ENCODE measurements around the gene GLT1D1. TPM values are rescaled to one million over a fixed set of nuclear protein-coding genes. Genes with fewer than 3 reads are reported as not detected.

GLT1D1 gene
- total and polyA plus RNA-seq, 8 donors = 0.13 to 1.3 (median 0.89) TPM; not detected in 4

DNA sequence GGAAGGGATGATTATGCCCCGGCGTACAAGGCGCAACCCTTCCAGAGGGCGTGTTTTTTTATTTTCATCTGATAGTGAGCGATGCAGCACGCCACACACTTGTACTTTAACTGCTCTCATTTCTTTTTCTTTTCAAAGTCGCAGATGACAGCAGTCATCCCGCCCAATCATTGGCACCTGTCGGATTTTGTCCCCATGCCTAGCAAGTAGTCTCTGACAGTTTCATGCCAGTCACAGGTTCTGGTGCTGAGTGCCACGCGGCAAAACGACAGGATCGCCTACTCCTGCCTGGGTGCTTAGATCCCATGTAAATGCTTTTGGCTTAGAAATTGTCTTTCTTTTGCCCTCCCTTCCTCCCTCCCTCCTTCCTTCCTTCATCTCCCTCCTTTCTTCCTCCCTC lies 117.7 kb downstream of the GLT1D1 start:
- 71 to 86% (median 77%) methylated on average over 13 of the region's 13 CpGs for WGBS, 5 donors
- Histone ChIP-seq H3K27me3 (peaks cover 0 to 81% (median 53%) of the 10 kb centered on the region in 3 donors), H3K9me3 (no peaks in the 10 kb centered on the region), H3K4me1 (peaks cover 0 to 9% (median 4%) of the 10 kb centered on the region in 4 donors), H3K27ac (no peak overlapping the region), H3K36me3 (no peaks in the 10 kb centered on the region), H3K4me3 (no peak overlapping the region)
- intact Hi-C loops (cut with DNase I; ENCODE audit: low total_unique reads) = loop anchor here (5.0 kb wide), 1 partner anchor 941 kb away; no protein-coding TSS in a partner anchor
- no peak for DNase-seq
- TF ChIP-seq EP300 (IDR thresholded peaks at IDR 0.05) = no peak
- TF ChIP-seq, protein P1, sequence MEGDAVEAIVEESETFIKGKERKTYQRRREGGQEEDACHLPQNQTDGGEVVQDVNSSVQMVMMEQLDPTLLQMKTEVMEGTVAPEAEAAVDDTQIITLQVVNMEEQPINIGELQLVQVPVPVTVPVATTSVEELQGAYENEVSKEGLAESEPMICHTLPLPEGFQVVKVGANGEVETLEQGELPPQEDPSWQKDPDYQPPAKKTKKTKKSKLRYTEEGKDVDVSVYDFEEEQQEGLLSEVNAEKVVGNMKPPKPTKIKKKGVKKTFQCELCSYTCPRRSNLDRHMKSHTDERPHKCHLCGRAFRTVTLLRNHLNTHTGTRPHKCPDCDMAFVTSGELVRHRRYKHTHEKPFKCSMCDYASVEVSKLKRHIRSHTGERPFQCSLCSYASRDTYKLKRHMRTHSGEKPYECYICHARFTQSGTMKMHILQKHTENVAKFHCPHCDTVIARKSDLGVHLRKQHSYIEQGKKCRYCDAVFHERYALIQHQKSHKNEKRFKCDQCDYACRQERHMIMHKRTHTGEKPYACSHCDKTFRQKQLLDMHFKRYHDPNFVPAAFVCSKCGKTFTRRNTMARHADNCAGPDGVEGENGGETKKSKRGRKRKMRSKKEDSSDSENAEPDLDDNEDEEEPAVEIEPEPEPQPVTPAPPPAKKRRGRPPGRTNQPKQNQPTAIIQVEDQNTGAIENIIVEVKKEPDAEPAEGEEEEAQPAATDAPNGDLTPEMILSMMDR (IDR thresholded peaks at IDR 0.05) = no peak
- no peak for TF ChIP-seq POLR2A (IDR thresholded peaks at IDR 0.05)
- no peak for TF ChIP-seq POLR2AphosphoS5 (IDR thresholded peaks at IDR 0.05)

DNA sequence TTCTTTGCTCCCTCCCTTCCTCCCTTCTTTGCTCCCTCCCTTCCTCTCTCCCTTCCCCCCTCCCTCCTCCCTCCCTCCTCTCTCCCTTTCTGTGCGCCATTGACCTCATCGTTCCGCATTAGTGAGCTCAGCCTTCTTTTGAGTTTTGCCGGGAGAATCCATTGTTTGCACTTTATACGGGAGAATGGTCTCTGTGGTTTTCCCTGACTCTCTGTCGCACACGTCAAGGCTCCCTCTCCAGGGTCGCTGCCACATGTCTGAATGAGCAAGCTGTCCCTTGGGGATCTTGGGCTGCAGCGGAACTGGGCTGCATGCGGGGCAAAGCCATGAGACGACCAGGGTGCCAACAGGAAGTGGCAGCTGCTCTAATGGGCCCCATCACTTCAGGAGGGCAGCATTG lies 118.5 kb downstream of the GLT1D1 start:
- no peak for DNase-seq
- Histone ChIP-seq H3K9me3 (no peaks in the 10 kb centered on the region), H3K4me3 (no peak overlapping the region), H3K27ac (no peak overlapping the region), H3K27me3 (peaks cover 0 to 89% (median 57%) of the 10 kb centered on the region in 3 donors), H3K36me3 (no peaks in the 10 kb centered on the region), H3K4me1 (peaks cover 0 to 9% (median 4%) of the 10 kb centered on the region in 4 donors)
- no peak for TF ChIP-seq POLR2A (IDR thresholded peaks at IDR 0.05)
- TF ChIP-seq, protein P1 (IDR thresholded peaks at IDR 0.05) = no peak
- TF ChIP-seq EP300 (IDR thresholded peaks at IDR 0.05) = no peak
- TF ChIP-seq POLR2AphosphoS5 (IDR thresholded peaks at IDR 0.05) = no peak
- 22 to 54% (median 39%) methylated on average over 9 to 11 of the region's 11 CpGs for WGBS, 5 donors
- intact Hi-C loops (cut with DNase I; ENCODE audit: low total_unique reads) = loop anchor here (5.0 kb wide), 1 partner anchor 940 kb away; no protein-coding TSS in a partner anchor

DNA sequence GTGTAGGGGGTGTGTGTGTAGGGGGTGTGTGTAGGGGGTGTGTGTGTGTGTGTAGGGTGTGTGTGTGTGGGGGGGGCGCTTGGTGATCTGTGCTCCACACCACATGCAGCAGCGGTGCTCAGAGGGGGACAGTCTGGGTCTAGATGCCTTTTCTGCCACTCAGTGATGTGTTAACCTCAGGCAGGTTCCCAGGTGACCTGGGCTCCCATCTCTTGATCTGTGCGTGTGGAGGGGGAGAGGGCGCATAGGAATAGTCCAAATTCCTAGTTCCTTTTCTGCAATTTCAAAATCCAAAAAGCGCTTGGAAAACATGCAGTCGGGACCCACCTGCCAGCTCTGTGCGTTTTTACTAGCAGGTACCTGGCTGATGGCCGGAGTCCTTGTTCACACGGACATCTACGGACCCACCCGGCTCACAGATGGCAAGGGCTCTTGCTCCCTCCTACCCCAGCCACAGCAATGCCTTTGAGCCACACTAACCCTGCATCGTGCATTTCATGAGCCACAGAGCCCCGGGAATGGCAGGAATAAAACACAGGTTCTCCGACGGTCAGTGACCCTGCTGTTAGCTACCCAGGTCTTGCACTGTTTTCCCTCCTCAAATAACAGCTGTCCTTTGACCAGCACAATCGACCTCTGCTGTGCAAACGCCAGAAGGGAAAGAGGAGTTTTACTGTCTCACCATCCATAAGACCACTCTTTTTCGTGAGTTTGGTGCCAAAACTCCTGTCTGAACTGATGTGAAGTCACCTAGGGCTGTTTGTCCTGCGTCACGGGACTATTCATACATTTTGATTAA lies 120.8 kb downstream of the GLT1D1 start:
- H3K4me3 ChIP-seq = no peak overlapping the region
- H3K9me3 ChIP-seq = no peaks in the 10 kb centered on the region

GRCh38 chr12:128974881-128975280 lies 121.6 kb downstream of the GLT1D1 start:
- H3K27ac ChIP-seq = no peak overlapping the region
- no peak for TF ChIP-seq EP300 (IDR thresholded peaks at IDR 0.05)
- TF ChIP-seq, protein P1 (IDR thresholded peaks at IDR 0.05) = no peak
- TF ChIP-seq POLR2A (IDR thresholded peaks at IDR 0.05) = no peak
- no peak for TF ChIP-seq POLR2AphosphoS5 (IDR thresholded peaks at IDR 0.05)
- intact Hi-C loops (cut with DNase I; ENCODE audit: low total_unique reads) = loop anchor here (5.0 kb wide), 1 partner anchor 937 kb away; no protein-coding TSS in a partner anchor
- peaks cover 0 to 88% (median 53%) of the 10 kb centered on the region in 3 donors for H3K27me3 ChIP-seq
- no peak overlapping the region for H3K4me3 ChIP-seq
- peaks cover 0 to 4% (median 1%) of the 10 kb centered on the region in 4 donors for H3K4me1 ChIP-seq
- 67 to 85% (median 72%) methylated on average over 11 of the region's 11 CpGs for WGBS, 5 donors
- DNase-seq = no peak
- no peaks in the 10 kb centered on the region for H3K36me3 ChIP-seq
- no peaks in the 10 kb centered on the region for H3K9me3 ChIP-seq

More for the DNA sequence above, 120.8 kb downstream of the GLT1D1 start:
- intact Hi-C loops (cut with DNase I; ENCODE audit: low total_unique reads) = loop anchor here (5.0 kb wide), 1 partner anchor 938 kb away; no protein-coding TSS in a partner anchor
- no peaks in the 10 kb centered on the region for H3K36me3 ChIP-seq
- peaks cover 0 to 9% (median 4%) of the 10 kb centered on the region in 4 donors for H3K4me1 ChIP-seq
- 59 to 65% (median 64%) methylated on average over 20 of the region's 20 CpGs for whole genome bisulfite sequencing, 5 donors
- no peak for TF ChIP-seq POLR2A (IDR thresholded peaks at IDR 0.05)
- H3K27ac ChIP-seq = no peak overlapping the region
- peaks cover 0 to 88% (median 60%) of the 10 kb centered on the region in 3 donors for H3K27me3 ChIP-seq
- no peak for DNase-seq
